Common myeloid progenitor, CD34-positive (primary cell): ENCODE measurements around the gene CD69.
"Not testable (repeated sequence)": the region's sequence is repeated elsewhere in the genome, so short reads cannot be mapped to it uniquely, and the experiment has no call there.

Experiments
- CTCF ChIA-PET: fragments of 350-600 bp; sonication (Branson Sonifier 250); formaldehyde crosslinking; loops from one replicate; lab custom pipeline; 2021; ENCODE audit warnings: antibody characterized with exemption; lab: Charles Lee
- POLR2A ChIA-PET: fragments of 350-600 bp; sonication (Branson Sonifier 250); formaldehyde crosslinking; loops from one replicate; lab custom pipeline; 2021; ENCODE audit warnings: antibody characterized with exemption; lab: Charles Lee
- DNase-seq, 3 donors: peaks; one replicate each; pipeline versions ENCODE4 v3.0.0 to v3.0.0-alpha.2; 2013
- H3K27ac ChIP-seq, 2 experiments: 1 replicate in 1 of 2; 2 replicates in 1 of 2; pipeline ENCODE4 v1.7.0; 2013; ENCODE audit warnings: inconsistent platforms in 2 of 2, low read length in 2 of 2, mild to moderate bottlenecking in 2 of 2, low read depth in 1 of 2, moderate library complexity in 1 of 2; ENCODE audit not compliant: severe bottlenecking in 2 of 2, insufficient read depth in 1 of 2, poor library complexity in 1 of 2
- H3K27me3 ChIP-seq, 5 experiments: replicated peaks in 2 of 5; 1 replicate in 3 of 5; 2 replicates in 2 of 5; pipeline versions ENCODE4 v1.6.1 to v1.7.0; 2013; ENCODE audit warnings: low read length in 4 of 5, mild to moderate bottlenecking in 2 of 5, moderate library complexity in 2 of 5, inconsistent platforms in 1 of 5; ENCODE audit not compliant: insufficient read depth in 5 of 5, control insufficient read depth in 4 of 5
- H3K36me3 ChIP-seq, 4 experiments: 1 replicate in 2 of 4; 2 replicates in 2 of 4; pipeline versions ENCODE4 v1.6.1 to v1.7.0; 2013; ENCODE audit warnings: low read length in 3 of 4, control low read depth in 1 of 4, mild to moderate bottlenecking in 1 of 4; ENCODE audit not compliant: control insufficient read depth in 4 of 4, insufficient read depth in 4 of 4
- H3K4me1 ChIP-seq, 4 experiments: 1 replicate in 3 of 4; 2 replicates in 1 of 4; pipeline versions ENCODE4 v1.6.1 to v1.7.1; 2013; ENCODE audit warnings: low read length in 3 of 4, mild to moderate bottlenecking in 3 of 4, control low read depth in 1 of 4, inconsistent platforms in 1 of 4, moderate library complexity in 1 of 4; ENCODE audit not compliant: control insufficient read depth in 4 of 4, insufficient read depth in 4 of 4; ENCODE audit errors: control extremely low read depth in 1 of 4
- H3K4me3 ChIP-seq, 7 experiments: 1 replicate in 4 of 7; 2 replicates in 3 of 7; pipeline versions ENCODE4 v1.5.1 to v1.7.0; 2013; ENCODE audit warnings: mild to moderate bottlenecking in 7 of 7, low read length in 6 of 7, moderate library complexity in 6 of 7, inconsistent platforms in 2 of 7, low read depth in 2 of 7, control low read depth in 1 of 7; ENCODE audit not compliant: insufficient read depth in 4 of 7, control insufficient read depth in 1 of 7; ENCODE audit errors: extremely low read depth in 1 of 7
- H3K9me3 ChIP-seq, 5 experiments: 1 replicate in 4 of 5; 2 replicates in 1 of 5; pipeline versions ENCODE4 v1.6.1 to v1.7.1; 2013; ENCODE audit warnings: low read length in 4 of 5, mild to moderate bottlenecking in 2 of 5, inconsistent platforms in 1 of 5, low read depth in 1 of 5, moderate library complexity in 1 of 5; ENCODE audit not compliant: control insufficient read depth in 4 of 5, insufficient read depth in 2 of 5; ENCODE audit errors: control extremely low read depth in 1 of 5
- WGBS: methylation state at CpG from one replicate; pipeline ENCODE4 v1.1.5; 2013; ENCODE audit not compliant: insufficient coverage; 5-methylcytosine and 5-hydroxymethylcytosine counted together

Gene CD69

DNA sequence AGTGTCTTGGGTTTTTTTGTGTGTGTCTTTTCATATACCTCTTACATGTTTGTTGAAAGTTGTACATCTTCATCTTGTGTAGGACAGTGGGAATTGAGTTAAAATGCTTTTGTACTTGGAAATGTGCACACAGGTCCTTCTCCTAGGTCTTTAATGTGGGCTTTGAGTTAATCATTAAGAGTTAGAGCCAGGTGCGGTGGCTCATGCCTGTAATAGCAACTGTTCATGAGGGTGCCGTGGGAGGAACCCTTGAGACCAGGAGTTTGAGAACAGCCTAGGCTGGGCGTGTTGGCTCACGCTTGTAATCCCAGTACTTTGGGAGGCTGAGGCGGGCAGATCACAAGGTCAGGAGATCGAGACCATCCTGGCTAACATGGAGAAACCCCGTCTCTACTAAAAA, 41.7 kb downstream of the CD69 start:
- 100% methylated on average over 4 of the region's 7 CpGs for WGBS
- Histone ChIP-seq H3K9me3 (no peaks in the 10 kb centered on the region), H3K36me3 (no peaks in the 10 kb centered on the region), H3K4me3 (no peak overlapping the region), H3K27ac (no peak overlapping the region), H3K4me1 (peaks cover 5 to 20% (median 18%) of the 10 kb centered on the region in 4 experiments), H3K27me3 (no peaks in the 10 kb centered on the region)
- ChIA-PET POLR2A (no interaction called here), CTCF (interaction anchor here (3.1 kb wide), 1 partner anchor 11 kb away, joined by 12 read pairs; no protein-coding TSS in a partner anchor)
- DNase-seq = no peak

DNA sequence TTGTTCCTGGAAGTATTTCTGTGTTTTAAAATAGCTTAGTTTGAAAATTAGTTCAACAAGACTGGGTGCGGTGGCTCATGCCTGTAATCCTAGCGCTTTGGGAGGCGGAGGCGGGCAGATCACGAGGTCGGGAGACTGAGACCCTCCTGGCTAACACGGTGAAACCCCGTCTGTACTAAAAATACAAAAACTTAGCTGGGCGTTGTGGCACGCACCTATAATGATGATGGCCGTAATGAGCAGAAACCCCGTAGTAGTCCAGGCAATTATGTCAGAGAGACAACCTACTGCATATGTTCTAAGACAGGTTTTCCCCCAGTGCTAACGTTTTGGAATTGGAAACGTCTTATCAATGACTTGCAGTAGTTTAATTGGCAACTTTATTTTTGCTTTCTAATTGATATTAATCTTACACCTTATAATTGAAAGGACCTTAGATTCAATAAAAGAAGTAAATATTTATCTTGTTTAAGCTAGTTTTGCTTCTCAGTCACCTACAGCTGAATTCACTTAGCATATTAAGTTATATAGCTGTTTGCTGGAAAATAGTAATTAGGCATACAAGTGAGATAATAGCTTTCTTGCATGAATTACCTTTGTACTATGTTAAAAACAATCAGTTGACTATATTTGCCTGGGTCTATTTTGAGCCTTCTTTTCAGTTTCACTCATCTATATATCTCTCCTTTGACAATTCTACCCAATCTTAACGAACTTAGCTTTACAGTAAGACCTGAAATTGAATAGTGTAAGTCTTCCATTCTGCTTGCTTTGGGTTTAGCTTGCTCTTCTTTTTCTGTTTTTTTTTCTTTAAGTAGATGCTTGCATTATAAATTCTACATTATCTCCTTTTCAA, 43.4 kb downstream of the CD69 start:
- 95% methylated on average over 12 of the region's 15 CpGs for WGBS
- H3K9me3 ChIP-seq = no peaks in the 10 kb centered on the region
- ChIA-PET POLR2A (no interaction called here), CTCF (interaction anchor here (0.6 to 3.1 kb wide), 4 partner anchors 9 to 1008 kb away, joined by 3 to 12 read pairs (median 4); no protein-coding TSS in a partner anchor)
- H3K36me3 ChIP-seq = no peaks in the 10 kb centered on the region
- peaks cover 5 to 17% (median 16%) of the 10 kb centered on the region in 4 experiments for H3K4me1 ChIP-seq
- no peak for DNase-seq
- H3K27me3 ChIP-seq = no peaks in the 10 kb centered on the region
- H3K4me3 ChIP-seq = no peak overlapping the region
- no peak overlapping the region for H3K27ac ChIP-seq

DNA sequence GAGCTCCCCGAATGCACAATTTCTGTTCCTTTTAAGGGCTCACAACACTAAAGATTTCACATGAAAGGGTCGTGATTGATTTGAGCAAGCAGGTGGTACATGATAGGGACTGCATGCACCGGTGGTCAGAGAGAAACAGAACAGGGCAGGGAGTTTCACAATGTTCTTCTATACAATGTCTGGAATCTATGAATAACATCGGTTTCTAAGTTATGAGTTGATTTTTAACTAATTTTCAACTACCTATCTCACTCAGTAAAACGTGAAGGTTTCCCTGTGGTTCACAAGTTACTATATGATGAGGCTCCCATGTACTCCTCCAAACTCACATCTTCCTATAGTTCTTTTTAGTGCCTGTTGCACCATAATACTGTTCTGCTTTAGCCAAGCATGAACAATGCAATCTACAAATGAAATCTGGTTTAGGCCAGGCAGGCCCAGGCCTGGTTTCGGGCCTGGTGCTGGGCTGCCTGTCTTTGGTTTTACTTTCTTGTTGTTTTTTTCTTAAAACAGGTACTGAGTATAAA, 47.6 kb downstream of the CD69 start:
- H3K4me1 ChIP-seq, H3K36me3 ChIP-seq, CTCF ChIA-PET, H3K9me3 ChIP-seq, H3K27me3 ChIP-seq, DNase-seq, H3K27ac ChIP-seq, H3K4me3 ChIP-seq, POLR2A ChIA-PET: not testable (repeated sequence)
- WGBS = 100% methylated on average over 2 of the region's 6 CpGs

DNA sequence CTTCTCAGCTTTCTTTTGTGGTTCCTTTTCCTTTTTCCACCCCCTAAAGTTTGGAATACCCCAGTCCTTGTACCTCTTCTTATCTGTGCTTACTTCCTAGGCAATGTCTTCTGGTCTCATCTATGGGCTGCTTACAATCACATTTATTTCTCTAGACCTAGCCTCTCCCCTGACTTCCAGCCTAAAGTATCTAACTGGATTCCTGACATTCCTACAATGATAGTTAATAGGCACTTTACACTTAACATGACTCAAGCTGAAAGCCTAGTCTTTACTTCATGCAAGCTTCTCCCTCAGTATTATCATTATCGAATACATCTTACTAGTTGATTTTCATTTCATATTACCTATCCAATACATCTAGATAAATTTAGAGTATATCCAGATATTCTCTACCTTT, 49.0 kb downstream of the CD69 start:
- H3K27me3 ChIP-seq = no peaks in the 10 kb centered on the region
- no peak for DNase-seq
- no peaks in the 10 kb centered on the region for H3K36me3 ChIP-seq
- peaks cover 0 to 8% (median 0%) of the 10 kb centered on the region in 4 experiments for H3K4me1 ChIP-seq
- ChIA-PET POLR2A (no interaction called here), CTCF (interaction anchor here (1.3 to 6.7 kb wide), 5 partner anchors 9 to 78 kb away, joined by 3 to 44 read pairs (median 4); no protein-coding TSS in a partner anchor)
- 100% methylated on average over 1 of the region's 1 CpG for WGBS
- no peak overlapping the region for H3K4me3 ChIP-seq
- H3K27ac ChIP-seq = no peak overlapping the region
- H3K9me3 ChIP-seq = peaks cover 0 to 4% (median 0%) of the 10 kb centered on the region in 5 experiments

DNA sequence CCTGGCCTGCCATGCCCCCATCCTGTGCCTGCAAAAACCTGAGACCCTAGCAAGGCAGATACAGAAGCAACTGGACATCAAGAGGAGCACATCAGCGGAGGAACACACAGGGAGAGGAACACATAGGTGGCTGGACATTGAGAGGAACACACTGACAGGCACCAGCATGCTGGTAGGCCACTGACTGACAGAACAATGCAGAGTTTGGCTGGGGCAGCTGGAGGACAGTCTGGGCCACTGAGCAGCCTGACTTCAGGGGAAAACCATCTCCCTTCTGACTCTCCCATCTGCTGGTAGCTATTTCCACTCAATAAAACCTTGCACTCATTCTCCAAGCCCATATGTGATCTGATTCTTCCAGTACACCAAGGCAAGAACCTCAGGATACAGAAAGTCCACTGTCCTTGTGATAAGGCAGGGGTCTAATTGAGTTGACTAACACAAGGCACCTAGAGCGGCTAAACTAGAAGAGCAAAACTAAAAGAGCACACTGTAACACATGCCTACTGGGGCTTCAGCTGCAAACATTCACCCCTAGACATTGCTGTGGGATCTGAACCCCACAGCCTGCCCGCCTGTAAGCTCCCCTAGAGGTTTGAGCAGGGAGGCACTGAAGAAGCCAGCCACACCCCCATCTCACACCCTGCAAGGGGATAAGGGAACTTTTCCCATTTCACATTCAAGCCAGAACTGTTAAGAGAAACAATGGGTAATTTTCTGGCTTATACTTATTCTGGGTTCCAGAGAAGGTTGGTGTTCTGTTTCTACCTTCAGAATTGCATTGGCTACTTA, 49.9 kb downstream of the CD69 start:
- H3K9me3 ChIP-seq = peaks cover 0 to 4% (median 0%) of the 10 kb centered on the region in 5 experiments
- no peak overlapping the region for H3K27ac ChIP-seq
- no peak overlapping the region for H3K4me3 ChIP-seq
- CTCF ChIA-PET = interaction anchor here (1.3 to 6.7 kb wide), 5 partner anchors 10 to 77 kb away, joined by 3 to 44 read pairs (median 4); no protein-coding TSS in a partner anchor
- peaks cover 0 to 8% (median 2%) of the 10 kb centered on the region in 4 experiments for H3K4me1 ChIP-seq
- H3K36me3 ChIP-seq = no peaks in the 10 kb centered on the region
- 100% methylated on average over 2 of the region's 3 CpGs for WGBS
- POLR2A ChIA-PET = no interaction called here
- H3K27me3 ChIP-seq = no peaks in the 10 kb centered on the region
- DNase-seq = no peak

DNA sequence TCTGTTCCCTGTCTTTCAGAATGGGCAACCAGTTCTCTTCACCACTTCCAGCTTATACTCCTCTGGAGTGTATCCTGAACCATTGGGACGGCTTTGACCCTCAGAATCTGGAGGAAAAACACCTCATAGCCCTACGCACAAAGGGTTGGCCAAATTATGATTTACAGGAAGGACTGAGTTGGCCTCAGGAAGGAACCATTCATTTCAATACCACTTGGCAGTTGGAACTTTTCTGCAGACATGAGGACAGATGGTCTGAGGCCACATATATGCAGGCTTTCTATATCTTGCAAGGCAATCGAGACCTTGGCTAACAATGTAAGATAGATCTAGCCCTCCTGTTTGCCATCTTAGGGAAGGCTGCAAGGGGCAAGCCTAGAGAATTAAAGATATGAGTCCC, 51.8 kb downstream of the CD69 start:
- ChIA-PET CTCF (interaction anchor here (0.6 to 6.7 kb wide), 14 partner anchors 9 to 299 kb away, joined by 3 to 44 read pairs (median 4); partner anchors contain the start of gene CLECL1), POLR2A (no interaction called here)

More for the DNA sequence above, 51.8 kb downstream of the CD69 start:
- H3K36me3 ChIP-seq = no peaks in the 10 kb centered on the region
- no peak overlapping the region for H3K4me3 ChIP-seq
- 83% methylated on average over 2 of the region's 3 CpGs for WGBS
- H3K4me1 ChIP-seq = peaks cover 0 to 8% (median 3%) of the 10 kb centered on the region in 4 experiments
- H3K27me3 ChIP-seq = no peaks in the 10 kb centered on the region
- DNase-seq = no peak
- H3K27ac ChIP-seq = no peak overlapping the region
- peaks cover 0 to 4% (median 0%) of the 10 kb centered on the region in 5 experiments for H3K9me3 ChIP-seq
